Ishikawa (cell line): Measurements from ENCODE around the gene CUTC.

Experiments used
- CEBPB ChIP-seq: IDR thresholded peaks from 2 replicates; pipeline ENCODE4 v1.6.1; 2012
- CREB1 ChIP-seq: IDR thresholded peaks from 2 replicates; pipeline ENCODE4 v1.6.1; 2012; ENCODE audit warnings: low read depth
- EGR1 ChIP-seq: IDR thresholded peaks from 2 replicates; pipeline ENCODE4 v1.6.1; 2012
- EP300 ChIP-seq: IDR thresholded peaks from 2 replicates; pipeline ENCODE4 v1.6.1; 2012; ENCODE audit warnings: borderline replicate concordance
- FOXM1 ChIP-seq: IDR thresholded peaks from 2 replicates; pipeline ENCODE4 v1.6.1; 2012; ENCODE audit warnings: low read depth, borderline replicate concordance
- MAX ChIP-seq: IDR thresholded peaks from 2 replicates; pipeline ENCODE4 v1.6.1; 2012
- NFIC ChIP-seq: IDR thresholded peaks from 2 replicates; pipeline ENCODE4 v1.6.1; 2012
- RAD21 ChIP-seq: IDR thresholded peaks from 2 replicates; pipeline ENCODE4 v1.6.1; 2012; ENCODE audit warnings: low read depth
- REST ChIP-seq: IDR thresholded peaks from 2 replicates; pipeline ENCODE4 v1.6.1; 2012; ENCODE audit warnings: low read depth, mild to moderate bottlenecking
- TAF1 ChIP-seq: IDR thresholded peaks from 2 replicates; pipeline ENCODE4 v1.6.1; 2012; ENCODE audit warnings: low read depth, mild to moderate bottlenecking
- TCF12 ChIP-seq: IDR thresholded peaks from 2 replicates; pipeline ENCODE4 v1.6.1; 2012; ENCODE audit warnings: low read depth
- TEAD4 ChIP-seq: IDR thresholded peaks from 2 replicates; pipeline ENCODE4 v1.6.1; 2012
- USF1 ChIP-seq: IDR thresholded peaks from 2 replicates; pipeline ENCODE4 v1.6.1; 2012
- YY1 ChIP-seq: IDR thresholded peaks from 2 replicates; pipeline ENCODE4 v1.6.1; 2012; ENCODE audit warnings: low read depth
- ZBTB7A ChIP-seq: IDR thresholded peaks from 2 replicates; pipeline ENCODE4 v1.6.1; 2012; ENCODE audit warnings: low read depth

CUTC gene

GRCh38 chr10:99698504-99699080 lies 33.4 kb upstream of the CUTC start:
- TF ChIP-seq REST (no peak), NFIC (no peak), TEAD4 (no peak), ZBTB7A (no peak), CREB1 (no peak), CEBPB (no peak), EGR1 (no peak), TAF1 (no peak), EP300 (no peak), MAX (no peak), FOXM1 (no peak), RAD21 (no peak), YY1 (no peak), USF1 (no peak), TCF12 (no peak)

GRCh38 chr10:99700649-99701048 lies 31.4 kb upstream of the CUTC start:
- TF ChIP-seq CREB1 (no peak), RAD21 (no peak), REST (no peak), YY1 (no peak), FOXM1 (no peak), TEAD4 (no peak), NFIC (no peak), EP300 (no peak), USF1 (no peak), EGR1 (no peak), TCF12 (no peak), ZBTB7A (no peak)

- TF ChIP-seq ZBTB7A (no peak), USF1 (no peak)
Observed at GRCh38 chr10:99708428-99709012, 23.5 kb upstream of the CUTC start.

- TF ChIP-seq EGR1: no peak
- TF ChIP-seq YY1: no peak
- no peak for TF ChIP-seq CREB1
- TF ChIP-seq FOXM1: no peak
- TF ChIP-seq EP300: no peak
- no peak for TF ChIP-seq CEBPB
- TF ChIP-seq RAD21: no peak
- no peak for TF ChIP-seq USF1
- no peak for TF ChIP-seq ZBTB7A
- no peak for TF ChIP-seq MAX
- no peak for TF ChIP-seq TCF12
Observed at GRCh38 chr10:99709480-99710229, 22.4 kb upstream of the CUTC start.

- TF ChIP-seq YY1: no peak
- peak; percentile 71 for TF ChIP-seq RAD21
- no peak for TF ChIP-seq CREB1
- no peak for TF ChIP-seq MAX
Observed at GRCh38 chr10:99711129-99711719, 20.8 kb upstream of the CUTC start.
